ENCODE data around the gene TEX35. TPM values are rescaled to one million over a fixed set of nuclear protein-coding genes. Genes with fewer than 3 reads are reported as not detected.

TEX35 gene
- polyA plus RNA-seq, 1 donor from 2014 or later, result not detected

DNA sequence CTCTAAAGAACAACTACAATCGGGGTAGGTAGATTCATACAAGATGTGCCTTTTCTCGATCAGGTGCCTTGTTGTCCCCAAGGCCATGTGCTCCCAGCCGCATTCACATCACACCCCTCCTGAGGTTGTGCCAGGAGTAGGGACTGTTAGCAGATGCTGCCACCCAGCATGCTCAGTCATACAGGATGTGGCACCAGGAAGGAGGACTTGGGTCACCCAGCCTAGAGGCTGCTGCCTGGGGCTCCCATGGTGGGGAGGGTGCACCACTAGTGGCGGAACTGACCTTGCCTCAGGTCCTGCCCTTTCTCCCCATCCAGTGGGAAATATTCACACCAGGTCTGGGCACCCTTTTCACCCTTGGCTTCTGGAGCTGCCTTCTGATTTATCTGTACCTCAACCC is 8.3 kb downstream of the TEX35 start:
- Mint-ChIP-seq H3K4me1 (peaks cover 0 to 1% (median 0%) of the 10 kb centered on the region in 3 donors), H3K27me3 (no peaks in the 10 kb centered on the region), H3K4me3 (no peak overlapping the region), H3K9me3 (no peaks in the 10 kb centered on the region), H3K27ac (no peak overlapping the region), H3K36me3 (no peaks in the 10 kb centered on the region)

- H3K4me1 Mint-ChIP-seq, result peaks cover 0 to 1% (median under 1%) of the 10 kb centered on the region in 3 donors
- H3K36me3 Mint-ChIP-seq, result no peaks in the 10 kb centered on the region
- no peak overlapping the region for H3K27ac Mint-ChIP-seq
- no peaks in the 10 kb centered on the region for H3K9me3 Mint-ChIP-seq
- no peaks in the 10 kb centered on the region for H3K27me3 Mint-ChIP-seq
- H3K4me3 Mint-ChIP-seq, result no peak overlapping the region
These were observed 14.2 kb downstream of the TEX35 start for GRCh38 chr1:178527117-178527516.

DNA sequence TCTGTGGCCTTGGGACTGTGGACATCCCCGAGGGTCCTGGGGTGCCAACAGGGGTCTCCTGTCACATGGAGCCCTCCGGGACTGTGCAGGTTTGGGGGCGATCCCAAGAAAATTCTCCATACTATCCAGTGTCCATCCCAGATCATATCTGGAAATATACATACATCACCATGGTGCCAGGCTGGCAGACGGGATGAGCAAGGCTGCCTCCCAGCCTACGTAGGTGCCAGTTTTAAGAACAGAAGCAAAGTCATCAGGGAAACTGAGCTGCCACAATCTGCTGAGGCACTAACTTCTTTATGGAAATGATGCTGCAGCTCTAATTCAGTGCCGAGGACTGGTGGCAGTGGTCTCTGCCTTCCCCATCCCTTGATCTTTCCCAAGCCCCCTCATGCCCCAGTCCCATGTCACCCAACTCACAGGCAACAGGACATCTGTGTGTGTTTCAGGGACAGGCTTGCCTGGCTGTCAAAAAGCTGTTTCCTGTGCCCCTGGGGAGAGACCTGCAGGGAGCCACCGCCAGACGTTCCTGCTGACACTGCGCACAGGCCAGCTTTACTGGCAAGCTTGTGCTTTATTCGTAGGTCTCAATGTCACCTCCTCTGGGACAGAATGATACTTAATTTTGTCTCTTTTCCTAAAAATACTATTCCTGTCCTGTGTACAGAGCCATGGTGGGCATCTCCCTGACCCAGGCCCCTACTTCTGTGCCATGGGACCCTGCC is 15.5 kb downstream of the TEX35 start:
- H3K27ac Mint-ChIP-seq, result no peak overlapping the region
- H3K4me1 Mint-ChIP-seq, result peaks cover 3 to 7% (median 5%) of the 10 kb centered on the region in 3 donors
- H3K36me3 Mint-ChIP-seq, result no peaks in the 10 kb centered on the region
- no peaks in the 10 kb centered on the region for H3K9me3 Mint-ChIP-seq
- no peaks in the 10 kb centered on the region for H3K27me3 Mint-ChIP-seq
- no peak overlapping the region for H3K4me3 Mint-ChIP-seq

GRCh38 chr1:178528953-178529335 is 16.0 kb downstream of the TEX35 start:
- H3K9me3 Mint-ChIP-seq, result no peaks in the 10 kb centered on the region
- no peak overlapping the region for H3K27ac Mint-ChIP-seq
- no peak overlapping the region for H3K4me3 Mint-ChIP-seq
- H3K4me1 Mint-ChIP-seq, result peaks cover 3 to 7% (median 5%) of the 10 kb centered on the region in 3 donors
- H3K36me3 Mint-ChIP-seq, result no peaks in the 10 kb centered on the region
- H3K27me3 Mint-ChIP-seq, result no peaks in the 10 kb centered on the region

GRCh38 chr1:178529364-178530036 is 16.6 kb downstream of the TEX35 start:
- Mint-ChIP-seq H3K27ac (no peak overlapping the region), H3K27me3 (no peaks in the 10 kb centered on the region)

DNA sequence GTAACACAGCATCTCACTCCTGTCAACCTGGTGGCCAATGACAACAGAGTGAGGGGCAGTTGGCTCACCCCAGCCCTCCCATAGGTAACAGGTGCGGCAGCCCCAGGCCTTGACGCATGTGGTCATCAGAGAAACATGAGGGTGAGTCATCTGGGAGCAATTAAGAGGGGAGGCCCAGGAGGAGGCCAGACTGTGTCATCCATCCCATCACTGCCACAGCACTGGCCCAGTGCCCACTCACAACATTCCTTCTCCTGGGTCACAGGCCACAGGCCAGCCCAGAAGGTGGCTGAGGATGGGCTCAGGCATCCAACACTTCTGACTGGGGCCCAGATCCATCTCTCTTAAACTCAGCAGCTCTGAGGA is 17.1 kb downstream of the TEX35 start:
- H3K27ac Mint-ChIP-seq, result no peak overlapping the region

More at GRCh38 chr1:178529364-178530036, 16.6 kb downstream of the TEX35 start:
- Mint-ChIP-seq H3K36me3 (no peaks in the 10 kb centered on the region), H3K4me3 (no peak overlapping the region), H3K9me3 (no peaks in the 10 kb centered on the region), H3K4me1 (peaks cover 3 to 7% (median 5%) of the 10 kb centered on the region in 3 donors)

DNA sequence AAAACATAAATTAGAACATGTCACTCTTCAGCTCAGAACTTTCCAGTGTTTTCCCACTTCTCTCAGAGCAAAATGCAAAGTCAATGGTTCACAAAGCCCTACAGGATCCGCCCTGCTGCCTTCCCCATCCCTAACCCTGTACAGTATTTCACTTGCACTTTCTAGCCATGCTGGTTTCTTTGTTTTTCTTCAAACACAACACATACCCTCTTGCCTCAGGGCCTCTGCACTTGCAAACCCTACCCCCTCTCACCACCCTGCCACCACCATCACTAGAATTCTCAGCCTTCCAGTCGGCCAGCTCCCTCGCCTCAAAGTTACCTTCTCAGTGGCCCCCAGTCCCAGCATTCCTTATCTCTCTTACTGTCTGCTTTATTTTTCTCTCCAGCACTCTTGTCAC is 17.6 kb downstream of the TEX35 start:
- H3K36me3 Mint-ChIP-seq, result no peaks in the 10 kb centered on the region
- no peaks in the 10 kb centered on the region for H3K9me3 Mint-ChIP-seq
- H3K27me3 Mint-ChIP-seq, result no peaks in the 10 kb centered on the region
- no peak overlapping the region for H3K4me3 Mint-ChIP-seq
- no peak overlapping the region for H3K27ac Mint-ChIP-seq
- H3K4me1 Mint-ChIP-seq, result peaks cover 3 to 5% (median 5%) of the 10 kb centered on the region in 3 donors

More for the DNA sequence above, 17.1 kb downstream of the TEX35 start:
- Mint-ChIP-seq H3K9me3 (no peaks in the 10 kb centered on the region), H3K36me3 (no peaks in the 10 kb centered on the region), H3K4me1 (peaks cover 3 to 7% (median 5%) of the 10 kb centered on the region in 3 donors), H3K4me3 (no peak overlapping the region), H3K27me3 (no peaks in the 10 kb centered on the region)

GRCh38 chr1:178531887-178532286 is 19.0 kb downstream of the TEX35 start:
- peak overlapping the region in 2 of 4 donors; percentile 8 to 65 for H3K4me3 Mint-ChIP-seq
- H3K4me1 Mint-ChIP-seq, result peaks cover 3 to 5% (median 5%) of the 10 kb centered on the region in 3 donors
- H3K9me3 Mint-ChIP-seq, result no peaks in the 10 kb centered on the region
- no peaks in the 10 kb centered on the region for H3K36me3 Mint-ChIP-seq
- H3K27me3 Mint-ChIP-seq, result no peaks in the 10 kb centered on the region
- H3K27ac Mint-ChIP-seq, result no peak overlapping the region

- H3K4me1 Mint-ChIP-seq, result peaks cover 3 to 5% (median 5%) of the 10 kb centered on the region in 3 donors
These were observed 19.5 kb downstream of the TEX35 start for GRCh38 chr1:178532392-178532791.

GRCh38 chr1:178533121-178533946 is 20.4 kb downstream of the TEX35 start:
- Mint-ChIP-seq H3K4me3 (no peak overlapping the region), H3K4me1 (peaks cover 3 to 5% (median 5%) of the 10 kb centered on the region in 3 donors), H3K27me3 (no peaks in the 10 kb centered on the region), H3K36me3 (no peaks in the 10 kb centered on the region), H3K27ac (no peak overlapping the region), H3K9me3 (no peaks in the 10 kb centered on the region)

More at GRCh38 chr1:178532392-178532791, 19.5 kb downstream of the TEX35 start:
- Mint-ChIP-seq H3K27me3 (no peaks in the 10 kb centered on the region), H3K27ac (no peak overlapping the region), H3K36me3 (no peaks in the 10 kb centered on the region), H3K9me3 (no peaks in the 10 kb centered on the region), H3K4me3 (peak overlapping the region in 2 of 4 donors; percentile 8 to 65)

- Mint-ChIP-seq H3K9me3 (no peaks in the 10 kb centered on the region), H3K27ac (no peak overlapping the region), H3K27me3 (no peaks in the 10 kb centered on the region), H3K4me3 (no peak overlapping the region), H3K36me3 (no peaks in the 10 kb centered on the region), H3K4me1 (peaks cover 3 to 5% (median 5%) of the 10 kb centered on the region in 3 donors)
These were observed 21.4 kb downstream of the TEX35 start for GRCh38 chr1:178534137-178534868.

DNA sequence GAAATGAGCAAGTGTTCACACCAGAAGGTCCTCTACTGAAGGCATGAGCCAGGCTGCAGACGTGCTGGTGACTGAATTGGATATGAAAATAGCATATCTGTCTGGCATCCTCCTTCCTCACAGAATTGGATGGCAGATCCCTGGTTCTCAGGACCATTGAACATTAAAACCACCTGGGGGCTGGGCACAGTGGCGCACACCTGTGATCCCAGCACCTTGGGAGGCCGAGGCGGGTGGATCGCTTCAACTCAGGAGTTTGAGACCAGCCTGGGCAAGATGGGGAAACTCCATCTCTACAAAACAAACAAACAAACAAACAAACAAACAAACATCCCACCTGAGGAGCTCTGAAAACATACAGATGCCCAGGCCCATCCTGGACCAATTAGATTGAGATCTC is 23.4 kb downstream of the TEX35 start:
- H3K36me3 Mint-ChIP-seq, result no peaks in the 10 kb centered on the region
- no peak overlapping the region for H3K27ac Mint-ChIP-seq
- peaks cover 9 to 12% (median 11%) of the 10 kb centered on the region in 3 donors for H3K4me1 Mint-ChIP-seq
- H3K9me3 Mint-ChIP-seq, result no peaks in the 10 kb centered on the region
- peak overlapping the region in 1 of 4 donors; percentile 32 for H3K4me3 Mint-ChIP-seq
- H3K27me3 Mint-ChIP-seq, result no peaks in the 10 kb centered on the region

GRCh38 chr1:178536844-178537371 is 24.0 kb downstream of the TEX35 start:
- Mint-ChIP-seq H3K36me3 (no peaks in the 10 kb centered on the region), H3K27ac (no peak overlapping the region), H3K9me3 (no peaks in the 10 kb centered on the region), H3K4me1 (peaks cover 9 to 13% (median 12%) of the 10 kb centered on the region in 3 donors), H3K27me3 (no peaks in the 10 kb centered on the region), H3K4me3 (peak overlapping the region in 1 of 4 donors; percentile 32)

DNA sequence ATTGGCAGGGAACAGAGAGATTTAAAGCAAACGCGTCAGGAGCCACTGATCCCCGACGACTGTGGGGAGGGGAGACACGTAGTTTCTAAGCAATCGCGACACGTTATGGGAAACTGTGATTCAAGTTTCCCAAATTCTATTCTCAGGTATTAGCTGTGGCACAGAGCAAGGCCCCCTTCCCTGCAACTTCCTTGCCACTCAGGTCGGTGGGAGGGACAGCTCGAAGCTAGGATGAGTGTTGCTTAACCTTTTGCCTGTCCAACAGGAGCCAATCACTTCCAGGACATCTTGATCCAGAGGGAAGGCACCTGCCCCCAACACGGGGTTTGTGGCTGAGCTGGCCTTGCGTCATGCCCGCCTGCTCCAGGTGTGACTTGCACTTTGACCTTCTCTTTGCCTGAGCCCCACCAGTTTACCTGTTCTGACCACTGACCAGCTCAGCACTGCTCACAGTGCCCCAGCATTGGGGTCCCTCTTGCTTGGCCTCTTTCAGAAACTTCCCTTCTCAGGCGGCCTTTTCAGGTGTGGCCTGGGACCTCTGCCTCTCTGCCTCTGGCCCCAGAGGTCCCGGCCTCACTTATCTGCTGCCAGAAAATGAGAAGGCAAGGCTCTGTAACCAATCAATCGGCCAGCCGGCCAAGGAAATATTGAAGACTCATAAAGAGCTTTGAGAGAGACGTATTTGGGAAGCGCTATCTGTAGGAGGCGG is 24.6 kb downstream of the TEX35 start:
- H3K4me3 Mint-ChIP-seq, result no peak overlapping the region
- no peak overlapping the region for H3K27ac Mint-ChIP-seq
- no peaks in the 10 kb centered on the region for H3K9me3 Mint-ChIP-seq
- no peaks in the 10 kb centered on the region for H3K27me3 Mint-ChIP-seq
- H3K4me1 Mint-ChIP-seq, result peaks cover 8 to 11% (median 10%) of the 10 kb centered on the region in 3 donors
- H3K36me3 Mint-ChIP-seq, result no peaks in the 10 kb centered on the region
